NCI-H187 treated with DMSO at 0.1 percent for 48 hours (cell line): ENCODE data around the gene NUDCD2.

ENCODE experiments used
- DNase-seq: peaks from one replicate; lab custom pipeline; 2025; lab: John Stamatoyannopoulos, UW

The NUDCD2 gene, protein sequence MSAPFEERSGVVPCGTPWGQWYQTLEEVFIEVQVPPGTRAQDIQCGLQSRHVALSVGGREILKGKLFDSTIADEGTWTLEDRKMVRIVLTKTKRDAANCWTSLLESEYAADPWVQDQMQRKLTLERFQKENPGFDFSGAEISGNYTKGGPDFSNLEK

GRCh38 chr5:163459819-163460561 is at the start of gene NUDCD2:
Gene NUDCD2 (minus strand): TSS chr5:163460102. CDS start chr5:163460050, 52 bp downstream.
- peak; percentile 91 for DNase-seq

DNA sequence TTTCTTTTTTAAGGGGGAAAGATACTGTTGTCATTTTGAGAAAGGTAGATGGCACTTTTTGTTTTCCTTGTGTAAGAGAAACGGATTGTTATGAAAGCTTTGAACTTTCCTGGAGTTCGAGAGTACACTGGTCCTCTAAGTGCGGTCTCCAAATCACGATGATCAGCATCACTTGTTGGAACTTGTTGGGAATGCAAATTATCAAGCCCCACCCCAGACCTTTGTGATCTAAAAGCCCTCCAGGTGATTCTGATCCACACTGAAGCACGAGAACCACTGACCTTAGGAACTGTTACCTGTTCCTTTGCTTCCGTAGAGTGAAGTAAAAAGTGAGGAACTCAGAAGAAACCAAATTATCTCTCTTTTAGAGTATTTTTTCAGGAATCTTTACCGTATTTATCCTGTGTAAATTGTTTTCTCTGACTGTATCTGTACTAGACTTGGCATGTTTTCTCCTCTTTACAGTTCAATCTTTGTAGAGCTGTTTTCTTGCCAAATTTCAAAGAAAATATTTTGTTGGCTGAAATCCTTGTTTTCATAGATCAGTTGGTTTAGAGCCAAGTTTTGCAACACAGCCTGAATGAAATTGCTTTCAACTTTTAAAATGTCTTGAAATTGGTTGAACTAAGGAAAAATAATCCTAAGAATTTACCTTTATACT is 49.5 kb upstream of the NUDCD2 start:
- no peak for DNase-seq

- DNase-seq: no peak
Observed at GRCh38 chr5:163508753-163509152, 48.9 kb upstream of the NUDCD2 start.

DNA sequence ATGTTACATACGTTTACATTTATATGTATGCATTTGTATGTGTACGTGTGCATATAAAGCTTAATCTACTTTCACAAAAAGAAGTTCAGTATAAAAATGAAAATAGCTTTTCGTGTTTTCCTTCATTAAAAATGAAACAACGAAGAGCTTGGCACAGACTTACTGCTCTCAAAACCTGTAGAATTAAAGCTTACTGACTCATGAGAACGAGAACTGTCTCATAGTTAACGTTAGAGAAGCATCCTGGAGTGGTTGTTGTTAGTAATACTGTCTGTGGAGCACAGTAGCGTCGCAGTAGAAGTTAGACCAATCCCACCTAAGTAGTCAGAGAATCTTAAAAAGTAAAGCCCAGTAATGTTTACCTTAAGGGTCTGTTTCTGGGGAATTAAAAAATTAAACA is 46.8 kb upstream of the NUDCD2 start:
- no peak for DNase-seq

GRCh38 chr5:163506095-163506457 is 46.2 kb upstream of the NUDCD2 start:
- no peak for DNase-seq

DNA sequence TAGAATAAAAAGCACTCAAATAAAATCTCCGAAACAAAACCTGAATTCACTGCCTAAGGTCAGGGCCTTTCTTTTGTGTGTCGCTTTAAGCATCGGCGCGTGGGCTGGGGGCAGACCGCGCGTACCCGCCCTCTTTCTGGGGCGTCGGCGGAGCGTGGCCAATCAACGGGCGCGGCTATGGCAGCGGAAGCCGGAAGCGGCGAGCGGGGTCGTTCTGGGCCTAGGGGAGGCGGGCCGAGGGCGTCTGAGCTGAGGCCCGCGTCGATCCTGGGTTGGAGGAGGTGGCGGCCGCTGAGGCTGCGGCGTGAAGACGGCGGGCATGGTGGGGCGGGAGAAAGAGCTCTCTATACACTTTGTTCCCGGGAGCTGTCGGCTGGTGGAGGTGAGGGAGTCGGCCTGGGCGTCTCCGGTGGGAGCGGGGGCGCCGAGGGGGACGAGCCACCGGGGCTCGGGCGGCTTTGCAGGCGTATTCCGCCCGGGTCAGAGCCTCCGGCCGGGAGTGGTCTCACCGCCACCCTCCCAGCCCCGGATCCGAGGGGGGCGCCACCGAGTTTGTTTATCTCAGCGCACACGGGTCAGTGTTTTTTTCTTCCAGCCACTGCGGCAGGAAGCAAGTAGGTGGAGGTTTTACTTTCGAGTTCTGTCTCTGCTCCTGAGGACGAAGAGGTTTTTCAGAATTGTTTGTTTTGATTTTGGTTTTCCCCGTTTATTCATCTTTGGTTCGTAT is 45.6 kb upstream of the NUDCD2 start, which contains the start of gene MAT2B:
Gene MAT2B, plus strand, starts transcription at position 252 of the 727 bp plus-strand sequence. Its CDS starts 68 bp downstream, at position 320.
- DNase-seq: peak; percentile 70

DNA sequence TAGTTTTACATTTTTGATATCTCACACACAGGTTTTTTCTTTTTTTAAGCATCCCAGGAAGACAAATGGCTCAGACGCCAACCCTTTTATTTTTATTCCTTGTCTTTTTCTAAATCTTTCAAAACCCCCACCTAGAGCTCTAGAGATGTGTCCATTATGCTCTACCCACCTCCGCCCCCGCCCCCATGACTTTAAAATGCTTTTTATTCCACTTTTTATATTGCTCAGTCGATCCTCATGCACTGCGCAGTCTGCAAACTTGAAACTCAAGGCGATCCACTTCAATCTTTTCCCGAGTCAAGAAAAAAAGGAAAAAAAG is 45.1 kb upstream of the NUDCD2 start:
- DNase-seq: no peak

DNA sequence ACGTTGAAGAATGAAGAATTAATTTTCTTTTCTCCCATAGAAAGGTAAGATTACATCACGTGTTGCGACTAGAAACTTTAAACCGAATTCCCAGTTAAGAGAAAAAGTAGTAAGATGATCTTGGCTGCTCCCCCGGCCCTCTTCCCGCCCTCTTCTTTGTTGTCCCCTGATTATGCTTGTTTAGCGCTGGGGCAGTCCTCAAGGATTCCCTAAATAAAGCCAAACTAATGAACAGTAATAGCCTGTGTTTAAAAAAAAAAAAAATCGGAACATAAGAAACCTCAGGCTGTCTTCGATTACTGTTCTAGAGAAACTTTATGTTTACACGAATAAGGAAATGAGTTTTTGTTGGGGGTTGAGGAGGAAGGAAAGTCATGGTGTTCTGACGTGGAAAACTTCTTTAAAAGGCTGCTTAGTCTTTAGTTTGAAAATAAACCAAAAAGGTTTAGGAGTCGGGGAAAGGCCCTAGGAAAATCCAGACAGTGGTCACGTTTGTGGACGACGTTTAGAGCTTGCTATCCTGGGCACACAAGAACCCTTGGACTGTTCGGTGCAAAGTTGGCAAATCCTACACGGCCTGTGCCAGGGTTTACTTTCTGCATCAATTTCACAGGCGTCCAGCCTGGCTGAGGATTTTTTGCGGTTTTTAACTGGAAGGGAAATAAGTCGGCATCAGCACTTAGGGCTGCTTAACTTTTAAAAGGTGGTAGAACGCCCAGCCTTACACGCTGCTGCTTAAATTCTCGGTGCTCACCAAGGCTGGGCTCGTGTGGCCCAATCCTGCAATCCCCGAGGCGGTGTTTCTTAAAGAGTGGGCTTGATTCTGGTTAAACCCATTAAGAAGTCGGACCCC is 44.4 kb upstream of the NUDCD2 start:
- DNase-seq: no peak

GRCh38 chr5:163503106-163504078 is 43.5 kb upstream of the NUDCD2 start:
- no peak for DNase-seq

DNA sequence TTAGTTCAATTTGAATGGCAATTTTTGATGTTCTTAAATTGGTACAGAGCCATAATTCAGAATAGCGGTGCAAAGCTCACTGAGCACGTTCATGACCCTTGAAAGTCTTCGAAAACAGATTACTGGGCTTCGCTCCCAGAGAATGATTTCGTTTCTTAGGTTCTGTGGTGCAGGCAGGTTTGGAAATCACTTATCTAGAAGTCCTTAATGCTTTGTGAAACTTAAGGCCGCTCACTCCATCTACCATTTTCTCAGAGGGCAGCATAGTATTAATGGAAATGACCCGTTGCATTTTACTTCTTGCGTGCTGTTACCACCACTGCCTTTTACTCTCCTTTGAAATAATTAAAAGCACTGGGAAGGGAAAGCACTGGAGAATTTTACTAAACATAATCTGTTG is 42.6 kb upstream of the NUDCD2 start:
- DNase-seq: no peak

- DNase-seq: no peak
Observed at GRCh38 chr5:163498886-163499285, 39.0 kb upstream of the NUDCD2 start.

DNA sequence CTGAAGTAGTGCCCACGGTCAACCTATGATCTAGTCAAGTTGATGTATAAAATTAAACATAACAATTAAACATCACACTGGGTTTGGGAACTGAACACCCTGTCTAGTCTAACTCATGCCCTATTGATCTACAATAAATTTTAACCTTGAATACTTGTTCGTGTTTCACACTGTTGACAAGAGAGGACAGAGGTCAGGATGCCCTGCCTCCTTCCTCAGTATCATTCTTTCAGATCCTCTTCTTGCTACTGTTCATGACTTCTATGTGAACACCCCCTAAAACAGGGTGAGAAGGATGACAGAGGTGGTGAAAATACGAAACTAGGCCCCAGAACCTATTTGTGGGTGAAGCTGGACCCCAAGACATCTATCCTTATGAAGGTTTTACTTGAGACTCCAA is 37.4 kb upstream of the NUDCD2 start:
- DNase-seq: no peak

DNA sequence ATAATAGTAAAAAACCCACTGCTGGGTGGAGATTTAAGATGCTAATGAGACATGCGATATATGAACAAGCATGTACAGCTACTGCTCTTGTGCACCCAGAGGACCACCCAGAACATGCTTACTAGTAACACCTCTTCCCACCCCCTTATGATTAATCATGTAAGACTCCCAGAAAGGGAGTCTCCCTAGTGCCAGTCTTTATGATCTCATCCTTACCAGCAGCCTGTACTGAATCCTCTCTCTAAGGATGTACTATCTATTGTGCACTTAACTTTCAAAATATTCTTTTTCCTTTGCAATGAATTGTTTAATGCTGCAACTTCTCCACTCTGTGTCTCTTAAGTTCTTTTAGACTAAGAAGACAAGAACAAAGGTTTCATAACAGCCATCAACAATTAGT is 36.4 kb upstream of the NUDCD2 start:
- no peak for DNase-seq

DNA sequence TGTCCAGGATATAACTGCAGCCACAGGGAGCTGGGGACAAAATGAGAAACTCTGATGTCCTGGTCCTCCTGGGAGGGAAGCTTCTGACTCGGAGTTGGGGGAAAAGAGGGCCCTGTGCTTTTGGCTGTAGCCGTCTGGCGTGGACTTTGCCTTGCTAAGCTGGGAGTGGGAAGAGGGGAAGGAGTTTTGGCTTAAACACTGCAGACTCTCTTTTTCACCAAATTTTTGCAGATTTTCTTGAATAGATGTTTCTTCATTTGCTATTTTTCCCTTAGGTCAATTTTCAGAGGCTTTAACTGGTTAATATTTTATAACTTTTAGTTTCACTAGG is 29.8 kb upstream of the NUDCD2 start:
- no peak for DNase-seq

DNA sequence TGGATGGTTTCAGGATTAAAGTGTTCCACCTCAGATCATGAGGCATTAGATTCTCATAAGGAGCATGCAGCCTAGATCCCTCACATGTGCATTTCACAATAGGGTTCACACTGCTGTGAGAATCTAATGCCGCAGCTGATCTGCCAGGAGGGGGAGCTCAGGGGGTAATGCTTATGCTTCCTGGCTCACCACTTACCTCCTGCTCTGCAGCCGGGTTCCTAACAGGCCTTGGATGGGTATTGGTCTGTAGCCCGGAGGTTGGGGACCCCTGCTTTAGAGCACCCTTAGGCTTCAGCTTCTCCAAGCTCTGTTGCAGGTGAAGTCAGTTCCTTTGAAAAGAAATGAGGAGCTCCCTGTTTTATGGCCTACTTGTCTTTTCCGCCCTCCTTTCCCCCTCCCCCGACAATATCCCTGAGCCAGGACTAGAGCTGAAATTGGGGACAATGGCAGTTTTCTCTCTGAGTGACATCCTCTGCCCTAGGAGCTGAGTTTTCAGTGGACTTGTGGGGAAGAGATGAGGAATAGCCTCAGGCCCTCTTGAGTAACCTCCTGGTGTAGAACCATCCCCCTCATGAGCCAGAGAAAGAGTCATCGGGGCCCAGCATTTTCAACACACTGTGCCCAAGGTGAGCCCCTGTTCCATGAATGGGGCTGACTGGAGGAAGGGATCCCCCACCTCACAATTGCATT is 29.3 kb upstream of the NUDCD2 start:
- no peak for DNase-seq

DNA sequence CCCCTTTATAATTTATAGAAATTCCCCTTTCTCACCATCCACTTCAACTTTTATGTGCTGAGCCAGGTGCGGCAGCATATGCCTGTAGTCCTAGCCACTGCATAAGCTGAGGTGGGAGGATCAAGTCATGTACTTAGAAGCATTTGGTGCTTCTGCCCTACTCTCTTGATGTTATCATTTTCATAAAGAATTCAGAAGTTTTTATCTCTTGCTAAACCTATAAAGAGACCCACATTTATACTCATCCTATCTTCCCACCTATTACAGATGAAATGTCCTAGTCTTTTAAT is 19.0 kb upstream of the NUDCD2 start:
- no peak for DNase-seq

DNA sequence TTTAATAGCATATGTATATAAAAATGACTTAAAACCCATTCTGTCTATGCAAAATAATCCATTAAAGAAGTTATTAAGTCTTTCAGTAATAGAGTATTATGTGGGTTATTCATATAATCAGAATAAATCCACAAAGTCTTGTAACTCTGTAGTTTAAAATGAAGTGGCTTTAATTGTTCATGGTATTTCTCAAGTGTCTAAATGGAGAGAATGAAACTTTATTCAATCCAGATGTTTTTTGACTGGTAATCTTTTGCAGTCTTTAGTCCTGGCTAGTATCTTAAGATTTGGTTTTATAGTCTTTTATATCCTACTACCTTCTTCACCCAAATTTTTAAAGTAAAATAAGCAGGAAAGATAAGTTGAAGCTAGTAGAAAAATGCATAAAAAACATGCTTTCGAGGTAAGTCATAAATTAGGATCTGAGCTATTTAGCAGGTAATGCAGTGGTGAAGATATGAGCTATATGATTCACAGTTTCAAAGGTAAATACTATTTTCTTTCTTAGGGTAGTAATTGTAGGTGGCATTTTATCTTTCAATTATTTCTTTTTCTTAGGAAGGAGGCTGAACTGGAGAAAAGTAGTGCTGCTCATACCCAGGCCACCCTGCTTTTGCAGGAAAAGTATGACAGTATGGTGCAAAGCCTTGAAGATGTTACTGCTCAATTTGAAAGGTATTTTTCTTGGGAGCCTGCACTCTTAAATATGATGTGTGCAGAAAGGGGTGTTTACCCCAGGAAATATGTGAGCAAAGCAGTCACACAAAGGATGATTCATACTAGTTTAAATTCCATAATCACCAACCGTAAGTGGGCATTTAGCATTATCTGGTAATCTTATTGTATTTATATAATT is 18.5 kb upstream of the NUDCD2 start:
- no peak for DNase-seq

DNA sequence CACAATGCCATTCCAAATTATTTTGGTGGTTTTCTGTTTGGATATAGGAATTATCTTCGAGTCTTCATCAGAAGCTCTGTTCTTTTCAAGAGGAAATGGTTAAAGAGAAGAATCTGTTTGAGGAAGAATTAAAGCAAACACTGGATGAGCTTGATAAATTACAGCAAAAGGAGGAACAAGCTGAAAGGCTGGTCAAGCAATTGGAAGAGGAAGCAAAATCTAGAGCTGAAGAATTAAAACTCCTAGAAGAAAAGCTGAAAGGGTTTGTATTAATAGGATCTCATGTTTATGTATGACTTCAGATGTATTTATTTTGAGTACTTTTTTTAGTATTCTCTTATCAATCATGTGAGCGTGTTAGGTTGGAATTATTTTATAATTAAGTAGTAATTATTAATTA is 15.5 kb upstream of the NUDCD2 start:
- DNase-seq: no peak

GRCh38 chr5:163473635-163474243 is 13.8 kb upstream of the NUDCD2 start:
- no peak for DNase-seq
